Transverse colon (tissue), 4 donors: ENCODE data around the gene ITGA11.

ENCODE experiments used
- POLR2A ChIP-seq: fragments of 450-650 bp; IDR thresholded peaks from one replicate; pipeline ENCODE4 v1.6.1; 2016; ENCODE audit warnings: antibody characterized with exemption, mild to moderate bottlenecking, moderate library complexity
- POLR2AphosphoS5 ChIP-seq, 3 donors: sonication (generic); formaldehyde crosslinking; IDR thresholded peaks; one replicate each; pipeline ENCODE4 v1.6.1; 2016; ENCODE audit warnings: antibody characterized with exemption in 3 of 3
- TF ChIP-seq, protein P1 (sequence below), 5 experiments: fragments of 200-600 bp in 3 of 5; fragments of 450-650 bp in 2 of 5; sonication (generic) in 3 of 5; IDR thresholded peaks; 1 replicate in 2 of 5; 2 replicates in 3 of 5; pipeline ENCODE4 v1.5.1; 2016 to 2017; ENCODE audit warnings: antibody characterized with exemption in 5 of 5, inconsistent platforms in 3 of 5, mild to moderate bottlenecking in 2 of 5, moderate library complexity in 1 of 5

GRCh38 chr15:68400066-68400456, 31.9 kb downstream of the ITGA11 start:
- no peak for TF ChIP-seq POLR2A
- no peak for TF ChIP-seq POLR2AphosphoS5 (IDR thresholded peaks at IDR 0.05)
- TF ChIP-seq, protein P1, sequence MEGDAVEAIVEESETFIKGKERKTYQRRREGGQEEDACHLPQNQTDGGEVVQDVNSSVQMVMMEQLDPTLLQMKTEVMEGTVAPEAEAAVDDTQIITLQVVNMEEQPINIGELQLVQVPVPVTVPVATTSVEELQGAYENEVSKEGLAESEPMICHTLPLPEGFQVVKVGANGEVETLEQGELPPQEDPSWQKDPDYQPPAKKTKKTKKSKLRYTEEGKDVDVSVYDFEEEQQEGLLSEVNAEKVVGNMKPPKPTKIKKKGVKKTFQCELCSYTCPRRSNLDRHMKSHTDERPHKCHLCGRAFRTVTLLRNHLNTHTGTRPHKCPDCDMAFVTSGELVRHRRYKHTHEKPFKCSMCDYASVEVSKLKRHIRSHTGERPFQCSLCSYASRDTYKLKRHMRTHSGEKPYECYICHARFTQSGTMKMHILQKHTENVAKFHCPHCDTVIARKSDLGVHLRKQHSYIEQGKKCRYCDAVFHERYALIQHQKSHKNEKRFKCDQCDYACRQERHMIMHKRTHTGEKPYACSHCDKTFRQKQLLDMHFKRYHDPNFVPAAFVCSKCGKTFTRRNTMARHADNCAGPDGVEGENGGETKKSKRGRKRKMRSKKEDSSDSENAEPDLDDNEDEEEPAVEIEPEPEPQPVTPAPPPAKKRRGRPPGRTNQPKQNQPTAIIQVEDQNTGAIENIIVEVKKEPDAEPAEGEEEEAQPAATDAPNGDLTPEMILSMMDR (IDR thresholded peaks at IDR 0.05) = no peak
